ENCODE measurements around the gene DNAJC3. TPM values are rescaled to one million over a fixed set of nuclear protein-coding genes. Genes with fewer than 3 reads are reported as not detected.
"Not testable (repeated sequence)": the region's sequence is repeated elsewhere in the genome, so short reads cannot be mapped to it uniquely, and the experiment has no call there.

DNAJC3 gene
- total RNA-seq, 4 donors from 2014 or later: 27.1 to 33.5 (median 30.7) TPM

DNA sequence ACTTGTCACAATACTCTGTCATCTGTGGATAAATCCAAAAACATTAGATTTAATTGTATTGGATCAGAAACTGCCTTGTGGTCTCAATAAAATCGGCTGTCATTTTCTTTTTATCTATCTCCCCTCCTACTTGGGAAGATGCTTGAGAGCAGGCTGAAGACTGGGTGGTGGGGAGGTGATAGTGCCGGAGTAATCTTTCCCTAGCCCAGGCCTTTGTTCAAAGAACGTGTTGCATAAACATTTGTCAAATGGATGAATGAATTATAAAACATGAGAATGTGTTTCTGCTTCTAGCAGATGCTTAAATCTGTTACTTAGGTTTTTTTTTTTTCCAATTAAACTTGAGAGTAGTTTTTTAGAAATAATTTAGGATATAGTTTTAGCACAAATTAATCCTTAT lies 49.9 kb downstream of the DNAJC3 start:
- WGBS: 83% methylated on average over 3 of the region's 3 CpGs
- Histone ChIP-seq H3K27me3 (no peaks in the 10 kb centered on the region), H3K27ac (no peak overlapping the region), H3K9me3 (peaks cover 8% of the 10 kb centered on the region), H3K4me3 (no peak overlapping the region), H3K4me1 (no peaks in the 10 kb centered on the region), H3K36me3 (peaks cover 13% of the 10 kb centered on the region)
- DNase-seq (ENCODE audit: low spot score in 2 of 2): no peak
- no peak for TF ChIP-seq POLR2AphosphoS5 (IDR thresholded peaks at IDR 0.05)

GRCh38 chr13:95728957-95729356 lies 52.0 kb downstream of the DNAJC3 start:
- WGBS: 92% methylated on average over 1 of the region's 2 CpGs
- TF ChIP-seq EP300 (IDR thresholded peaks at IDR 0.05): no peak
- TF ChIP-seq, protein P1, sequence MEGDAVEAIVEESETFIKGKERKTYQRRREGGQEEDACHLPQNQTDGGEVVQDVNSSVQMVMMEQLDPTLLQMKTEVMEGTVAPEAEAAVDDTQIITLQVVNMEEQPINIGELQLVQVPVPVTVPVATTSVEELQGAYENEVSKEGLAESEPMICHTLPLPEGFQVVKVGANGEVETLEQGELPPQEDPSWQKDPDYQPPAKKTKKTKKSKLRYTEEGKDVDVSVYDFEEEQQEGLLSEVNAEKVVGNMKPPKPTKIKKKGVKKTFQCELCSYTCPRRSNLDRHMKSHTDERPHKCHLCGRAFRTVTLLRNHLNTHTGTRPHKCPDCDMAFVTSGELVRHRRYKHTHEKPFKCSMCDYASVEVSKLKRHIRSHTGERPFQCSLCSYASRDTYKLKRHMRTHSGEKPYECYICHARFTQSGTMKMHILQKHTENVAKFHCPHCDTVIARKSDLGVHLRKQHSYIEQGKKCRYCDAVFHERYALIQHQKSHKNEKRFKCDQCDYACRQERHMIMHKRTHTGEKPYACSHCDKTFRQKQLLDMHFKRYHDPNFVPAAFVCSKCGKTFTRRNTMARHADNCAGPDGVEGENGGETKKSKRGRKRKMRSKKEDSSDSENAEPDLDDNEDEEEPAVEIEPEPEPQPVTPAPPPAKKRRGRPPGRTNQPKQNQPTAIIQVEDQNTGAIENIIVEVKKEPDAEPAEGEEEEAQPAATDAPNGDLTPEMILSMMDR (IDR thresholded peaks at IDR 0.05): no peak
- no peak for TF ChIP-seq POLR2AphosphoS5 (IDR thresholded peaks at IDR 0.05)
- Histone ChIP-seq H3K4me1 (no peaks in the 10 kb centered on the region), H3K27me3 (no peaks in the 10 kb centered on the region), H3K4me3 (no peak overlapping the region), H3K9me3 (peaks cover 11% of the 10 kb centered on the region), H3K36me3 (peaks cover 16% of the 10 kb centered on the region), H3K27ac (no peak overlapping the region)
- DNase-seq (ENCODE audit: low spot score in 2 of 2): no peak

- no peak overlapping the region for H3K4me3 ChIP-seq
- WGBS: 100% methylated on average over 2 of the region's 2 CpGs
- no peaks in the 10 kb centered on the region for H3K27me3 ChIP-seq
- H3K36me3 ChIP-seq: peaks cover 3% of the 10 kb centered on the region
- DNase-seq (ENCODE audit: low spot score in 2 of 2): no peak
- no peaks in the 10 kb centered on the region for H3K4me1 ChIP-seq
- TF ChIP-seq POLR2A (IDR thresholded peaks at IDR 0.05): no peak
- H3K27ac ChIP-seq: no peak overlapping the region
- H3K9me3 ChIP-seq: peaks cover 17% of the 10 kb centered on the region
Observed at GRCh38 chr13:95734124-95734523, 57.2 kb downstream of the DNAJC3 start.

DNA sequence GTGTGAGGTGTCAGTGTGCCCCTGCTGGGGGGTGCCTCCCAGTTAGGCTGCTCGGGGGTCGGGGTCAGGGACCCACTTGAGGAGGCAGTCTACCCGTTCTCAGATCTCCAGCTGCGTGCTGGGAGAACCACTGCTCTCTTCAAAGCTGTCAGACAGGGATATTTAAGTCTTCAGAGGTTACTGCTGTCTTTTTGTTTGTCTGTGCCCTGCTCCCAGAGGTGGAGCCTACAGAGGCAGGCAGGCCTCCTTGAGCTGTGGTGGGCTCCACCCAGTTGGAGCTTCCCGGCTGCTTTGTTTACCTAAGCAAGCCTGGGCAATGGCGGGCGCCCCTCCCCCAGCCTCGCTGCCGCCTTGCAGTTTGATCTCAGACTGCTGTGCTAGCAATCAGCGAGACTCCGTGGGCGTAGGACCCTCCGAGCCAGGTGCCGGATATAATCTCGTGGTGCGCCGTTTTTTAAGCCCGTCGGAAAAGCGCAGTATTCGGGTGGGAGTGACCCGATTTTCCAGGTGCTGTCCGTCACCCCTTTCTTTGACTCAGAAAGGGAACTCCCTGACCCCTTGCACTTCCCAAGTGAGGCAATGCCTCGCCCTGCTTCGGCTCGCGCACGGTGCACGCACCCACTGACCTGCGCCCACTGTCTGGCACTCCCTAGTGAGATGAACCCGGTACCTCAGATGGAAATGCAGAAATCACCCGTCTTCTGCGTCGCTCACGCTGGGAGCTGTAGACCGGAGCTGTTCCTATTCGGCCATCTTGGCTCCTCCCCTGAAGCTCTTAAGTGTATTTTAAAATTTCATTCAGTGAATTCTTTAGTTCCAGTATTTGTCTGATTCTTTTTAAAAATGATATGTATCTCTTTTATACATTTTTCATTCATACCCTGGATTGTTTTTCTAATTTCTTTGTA lies 63.4 kb downstream of the DNAJC3 start:
- H3K27ac ChIP-seq; H3K4me1 ChIP-seq; H3K27me3 ChIP-seq; H3K9me3 ChIP-seq; H3K4me3 ChIP-seq; DNase-seq (ENCODE audit: low spot score in 2 of 2); H3K36me3 ChIP-seq: not testable (repeated sequence)
- 89% methylated on average over 7 of the region's 37 CpGs for WGBS

- no peak for DNase-seq (ENCODE audit: low spot score in 2 of 2)
- no peaks in the 10 kb centered on the region for H3K27me3 ChIP-seq
- H3K36me3 ChIP-seq: no peaks in the 10 kb centered on the region
- TF ChIP-seq POLR2AphosphoS5 (IDR thresholded peaks at IDR 0.05): no peak
- TF ChIP-seq, protein P1 (IDR thresholded peaks at IDR 0.05): no peak
- no peak for TF ChIP-seq POLR2A (IDR thresholded peaks at IDR 0.05)
- no peak for TF ChIP-seq EP300 (IDR thresholded peaks at IDR 0.05)
- no peaks in the 10 kb centered on the region for H3K9me3 ChIP-seq
- H3K27ac ChIP-seq: no peak overlapping the region
- no peak overlapping the region for H3K4me3 ChIP-seq
- H3K4me1 ChIP-seq: no peaks in the 10 kb centered on the region
Observed at GRCh38 chr13:95740979-95741320, 64.0 kb downstream of the DNAJC3 start.

DNA sequence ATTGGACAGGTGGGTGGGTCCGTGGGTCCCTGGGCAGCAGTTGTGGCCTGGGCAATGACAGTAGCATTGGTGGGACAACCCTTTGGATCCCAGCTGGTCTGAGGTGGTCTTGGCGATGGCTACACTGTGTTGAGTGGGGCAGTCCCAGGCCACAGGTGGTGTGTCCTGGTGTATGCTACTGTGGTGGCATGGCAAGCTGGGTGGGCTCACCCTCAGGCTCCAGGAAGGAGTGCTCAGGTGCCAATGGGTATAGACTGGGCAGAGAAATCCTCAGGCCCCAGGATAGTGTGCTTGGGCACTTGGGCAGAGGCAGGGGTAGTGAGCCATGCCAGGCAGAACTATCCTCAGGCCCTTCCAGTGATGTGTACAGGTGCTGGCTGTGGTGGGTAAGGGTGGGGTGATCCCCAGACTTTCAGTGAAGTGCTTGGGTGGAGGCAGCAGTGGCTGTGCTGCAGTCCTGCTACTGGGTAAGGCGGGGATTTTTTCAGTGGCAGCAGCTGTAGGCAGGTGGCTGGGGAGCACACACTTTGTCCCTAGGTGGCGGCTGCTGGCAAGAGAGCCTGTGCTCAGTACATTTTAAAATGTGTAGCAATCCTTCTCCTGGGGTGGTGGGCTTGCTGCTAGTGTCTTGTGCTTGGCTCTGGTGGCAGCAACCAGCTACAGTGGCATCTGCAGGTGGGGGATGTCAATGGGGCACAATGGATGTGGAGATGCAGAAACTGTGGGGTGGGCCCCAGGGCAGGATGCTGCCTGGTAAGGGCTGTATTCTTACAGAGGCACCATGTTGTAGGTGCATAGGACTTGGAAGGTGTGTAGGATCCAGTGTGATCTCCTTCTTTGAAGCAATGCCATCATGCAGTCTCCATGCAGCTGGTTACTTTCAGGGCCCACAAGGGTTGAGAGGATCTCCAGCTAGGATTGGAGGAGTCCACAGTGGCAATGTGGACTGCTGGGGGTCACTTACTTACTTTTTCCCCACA lies 64.9 kb downstream of the DNAJC3 start:
- no peak overlapping the region for H3K27ac ChIP-seq
- no peaks in the 10 kb centered on the region for H3K27me3 ChIP-seq
- TF ChIP-seq, protein P1 (IDR thresholded peaks at IDR 0.05): no peak
- TF ChIP-seq POLR2A (IDR thresholded peaks at IDR 0.05) (no peak), POLR2AphosphoS5 (IDR thresholded peaks at IDR 0.05) (no peak), EP300 (IDR thresholded peaks at IDR 0.05) (no peak)
- H3K9me3 ChIP-seq: no peaks in the 10 kb centered on the region
- no peaks in the 10 kb centered on the region for H3K4me1 ChIP-seq
- 100% methylated on average over 3 of the region's 4 CpGs for WGBS
- no peak overlapping the region for H3K4me3 ChIP-seq
- no peaks in the 10 kb centered on the region for H3K36me3 ChIP-seq
- no peak for DNase-seq (ENCODE audit: low spot score in 2 of 2)
